NCI-H2107 (cell line): ENCODE data around the gene NXPH3.
A peak's percentile ranks its signal among the peaks of the same experiment; 100 is the strongest.
"Not testable (repeated sequence)": the region's sequence is repeated elsewhere in the genome, so short reads cannot be mapped to it uniquely, and the experiment has no call there.

Source experiments
- DNase-seq: peaks from one replicate; lab custom pipeline; 2025; lab: John Stamatoyannopoulos, UW

Gene NXPH3

DNA sequence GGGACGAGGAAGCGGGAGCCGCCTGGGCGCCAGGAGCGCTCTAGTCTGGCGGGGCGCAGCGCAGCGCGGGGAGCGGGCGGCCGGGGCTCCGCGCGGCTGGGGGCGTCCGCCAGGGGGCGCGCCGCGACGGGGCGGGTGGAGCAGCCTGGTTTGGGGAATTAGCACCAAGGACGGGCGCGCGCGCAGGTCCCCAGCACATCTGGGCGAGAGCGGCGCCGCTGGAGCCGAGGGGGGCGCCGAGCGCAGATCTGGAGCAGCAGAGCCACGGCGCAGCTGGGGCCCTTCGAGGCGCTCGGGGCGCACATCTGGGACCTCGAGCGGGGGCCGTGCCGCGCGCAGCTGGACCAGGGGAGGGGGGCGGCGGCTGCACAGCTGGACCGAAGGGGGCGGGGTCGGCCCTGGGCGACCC lies at the start of gene NXPH3:
NXPH3 (plus strand) TSS at position 193 of the 409 bp plus-strand sequence. CDS start 349 bp downstream, outside the sequence.
- DNase-seq: peak; percentile 39

DNA sequence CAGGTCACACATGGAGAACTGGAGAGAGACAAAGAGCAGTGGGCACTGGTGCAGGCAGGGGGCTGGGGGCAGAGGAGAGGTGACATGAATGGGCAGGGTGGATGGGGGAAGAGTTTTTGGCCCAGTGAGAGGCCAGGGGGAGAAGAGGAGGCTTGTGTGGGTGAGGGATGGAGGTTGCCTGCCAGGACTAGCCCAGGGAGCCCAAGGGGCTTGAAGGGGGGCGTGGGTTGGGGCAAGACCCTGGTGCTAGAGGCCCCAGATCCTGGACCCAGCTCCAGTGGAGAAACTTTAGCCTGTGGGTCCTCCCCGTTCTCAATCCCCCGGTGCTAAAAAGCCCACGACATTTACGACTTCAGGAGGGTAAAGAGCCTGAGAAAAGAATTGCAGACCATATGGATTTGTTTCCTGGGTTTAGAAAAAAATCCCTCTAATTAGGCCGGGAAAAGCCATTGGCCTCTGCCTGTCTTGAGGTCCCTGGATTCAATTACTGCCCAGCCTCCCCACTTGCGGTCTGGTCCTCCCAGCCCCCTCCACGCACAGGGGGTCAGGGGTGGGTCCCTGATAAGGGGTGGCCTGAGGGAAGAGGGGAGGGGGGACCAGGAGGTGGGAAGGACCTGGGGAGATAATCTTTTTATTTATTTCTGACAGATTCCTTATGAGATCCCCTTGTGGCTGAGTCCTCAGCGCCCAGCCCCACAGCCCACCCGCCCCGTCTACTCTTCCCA lies 47.6 kb upstream of the NXPH3 start:
- DNase-seq: no peak

DNA sequence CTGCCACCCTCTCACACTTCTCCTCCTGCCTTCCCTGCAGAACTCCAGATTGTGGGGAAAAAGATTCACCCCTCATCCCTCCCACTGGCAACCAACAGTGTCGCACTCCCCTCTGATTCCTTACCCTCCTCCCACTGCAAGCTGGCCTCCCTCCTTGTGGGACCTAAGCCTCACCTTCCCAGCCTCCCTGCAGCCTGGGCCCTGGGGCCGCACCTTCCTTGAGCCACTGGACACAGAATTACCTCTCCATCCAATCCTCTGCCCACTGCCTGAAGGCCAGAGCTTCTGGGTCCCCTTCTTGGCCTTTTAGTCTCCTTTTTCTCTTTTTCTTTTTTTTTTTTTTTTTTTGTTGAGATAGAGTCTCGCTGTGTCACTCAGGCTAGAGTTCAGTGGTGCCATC lies 46.7 kb upstream of the NXPH3 start:
- no peak for DNase-seq

DNA sequence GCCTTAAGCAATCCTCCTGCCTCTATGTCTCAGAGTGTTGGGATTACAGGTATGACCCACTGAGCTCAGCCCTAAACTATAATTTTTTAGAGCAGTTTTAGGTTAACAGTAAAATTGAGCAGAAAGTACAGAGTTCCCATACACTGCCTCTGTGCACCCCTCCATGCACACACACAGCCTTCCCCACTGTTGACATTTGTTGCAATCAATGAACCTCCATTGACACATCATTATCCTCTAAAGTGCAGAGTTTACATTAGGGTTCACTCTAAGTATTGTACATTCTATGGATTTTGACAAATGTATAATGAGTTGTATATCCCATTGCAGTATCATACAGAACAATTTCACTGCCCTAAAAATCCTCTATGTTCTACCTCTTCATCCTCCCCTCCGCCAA lies 45.6 kb upstream of the NXPH3 start:
- no peak for DNase-seq

DNA sequence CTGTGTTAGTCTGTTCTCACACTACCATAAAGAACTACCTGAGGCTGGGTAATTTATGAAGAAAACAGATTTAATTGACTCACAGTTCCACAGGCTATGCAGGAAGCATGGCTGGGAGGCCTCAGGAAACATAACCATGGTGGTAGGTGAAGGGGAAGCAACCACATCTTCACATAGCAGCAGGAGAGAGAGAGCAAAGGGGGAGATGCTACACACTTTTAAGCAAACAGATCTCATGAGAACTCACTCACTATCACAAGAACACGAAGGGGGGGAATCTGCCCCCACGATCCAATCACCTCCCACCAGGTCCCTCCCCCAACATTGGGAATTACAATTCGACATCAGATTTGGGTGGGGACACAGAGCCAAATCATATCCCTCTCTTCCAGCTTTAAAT lies 31.8 kb upstream of the NXPH3 start:
- DNase-seq: no peak

DNA sequence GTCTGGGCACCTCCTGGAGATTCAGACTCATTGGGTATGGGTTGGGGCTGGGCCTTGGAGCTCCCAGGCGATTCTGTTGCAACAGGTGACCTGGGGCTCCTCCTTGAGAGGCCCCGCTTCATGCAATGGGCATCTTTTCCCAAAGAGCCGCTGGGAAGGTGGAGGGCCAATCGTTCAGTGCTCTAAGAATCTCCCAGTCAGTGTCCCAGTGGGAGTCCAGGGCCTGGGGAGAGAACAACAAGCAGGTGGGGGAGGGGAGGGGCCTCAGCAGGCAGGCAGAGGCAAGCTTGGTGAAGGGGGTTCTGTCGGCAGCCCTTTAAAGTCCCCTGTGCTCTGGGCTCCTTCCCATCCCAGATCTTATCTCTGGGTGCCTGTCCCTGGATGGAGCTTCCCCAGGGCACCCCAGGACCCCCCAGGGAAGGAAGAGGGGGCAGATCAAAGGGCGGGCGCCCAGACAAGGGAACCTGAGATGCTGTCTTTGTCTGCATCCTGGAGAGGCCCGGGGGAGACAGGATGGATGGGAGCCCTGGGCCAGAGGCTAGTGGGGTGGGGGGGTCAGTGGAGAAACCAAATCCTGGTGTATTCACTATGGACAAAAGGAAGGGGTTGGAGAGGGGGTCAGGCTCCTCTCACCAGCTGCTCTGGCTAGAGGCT lies 30.5 kb upstream of the NXPH3 start:
- DNase-seq: no peak

DNA sequence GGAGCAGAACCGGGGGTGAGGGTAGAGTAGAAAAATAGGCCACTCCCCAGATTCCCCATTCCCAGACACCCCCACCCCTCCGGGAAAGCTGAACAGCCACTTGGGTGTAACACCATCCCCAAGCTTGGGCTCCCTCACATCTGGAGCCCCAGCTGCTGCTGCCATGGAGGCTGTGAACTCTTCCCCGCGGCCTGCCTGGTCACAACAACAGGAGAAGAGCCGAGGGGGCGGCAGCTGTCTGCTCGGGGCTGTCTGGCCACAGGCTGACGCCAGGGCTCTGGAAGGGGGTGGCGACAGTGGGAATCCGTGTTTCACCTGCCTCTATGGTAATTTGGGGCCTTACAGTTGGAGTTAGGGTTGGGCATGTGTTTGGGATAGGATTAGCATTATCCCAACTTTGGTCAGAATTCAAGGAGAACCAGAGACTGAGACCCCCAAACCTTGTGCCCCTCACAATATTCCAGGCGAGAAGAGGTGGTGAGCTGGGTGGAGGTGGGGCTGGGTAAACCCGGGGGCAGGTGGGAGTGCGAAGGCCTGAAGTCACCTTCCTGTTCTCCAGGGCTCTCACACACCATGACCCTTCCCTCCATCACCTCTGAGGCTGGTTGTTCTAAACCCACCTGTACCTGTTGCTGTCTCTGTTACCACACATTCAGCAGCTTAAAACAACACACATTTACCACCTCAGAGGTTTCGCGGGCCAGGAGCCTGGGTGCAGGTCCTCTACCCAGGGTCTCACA lies 29.7 kb upstream of the NXPH3 start:
- no peak for DNase-seq

DNA sequence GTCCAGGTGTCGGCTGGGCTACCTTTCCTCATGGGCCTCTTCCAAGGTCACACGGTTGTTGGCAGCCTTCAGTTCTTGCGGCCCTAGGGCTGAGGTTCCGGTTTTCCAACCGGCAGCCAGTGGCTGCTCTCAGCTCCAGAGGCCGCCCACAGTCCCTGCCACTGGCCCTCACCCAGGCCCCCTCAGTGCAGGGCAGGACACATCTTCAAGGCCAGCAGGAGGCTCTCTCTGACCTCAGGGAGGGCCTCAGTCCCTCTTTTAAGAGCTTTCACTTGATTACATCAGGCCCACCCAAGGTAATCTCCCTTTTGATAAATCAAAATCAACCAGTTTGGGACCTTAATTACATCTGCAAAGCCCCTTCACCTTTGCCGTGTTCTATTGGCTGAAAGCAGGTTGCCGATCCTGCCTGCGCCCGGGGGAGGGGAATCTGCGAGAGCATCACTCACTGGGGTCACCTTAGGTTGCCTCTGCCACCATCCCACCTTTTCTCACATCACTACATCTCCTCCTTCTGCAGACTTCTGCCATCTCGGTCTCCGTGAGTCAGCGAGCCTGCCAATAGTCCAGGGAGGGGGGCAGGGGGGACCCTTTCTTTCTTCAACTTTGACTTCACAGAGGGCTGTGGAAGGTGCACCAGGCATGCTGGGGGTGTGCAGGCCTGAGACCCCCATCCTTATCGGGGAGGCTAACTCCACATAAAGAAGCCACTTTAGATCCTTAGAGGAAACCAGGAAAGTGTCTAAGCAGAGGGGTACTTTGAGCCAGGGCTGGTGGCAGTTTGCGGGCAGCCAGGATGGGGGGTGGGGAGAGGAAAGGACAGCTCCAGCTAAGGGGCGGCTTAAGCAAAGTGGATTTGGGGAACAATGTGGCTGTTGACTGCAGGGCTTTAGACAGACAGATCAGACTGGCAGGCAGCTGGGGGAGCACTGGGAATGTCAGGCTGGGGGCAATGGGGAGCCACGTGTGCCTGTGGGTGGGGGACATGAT lies 28.8 kb upstream of the NXPH3 start:
- DNase-seq: no peak

DNA sequence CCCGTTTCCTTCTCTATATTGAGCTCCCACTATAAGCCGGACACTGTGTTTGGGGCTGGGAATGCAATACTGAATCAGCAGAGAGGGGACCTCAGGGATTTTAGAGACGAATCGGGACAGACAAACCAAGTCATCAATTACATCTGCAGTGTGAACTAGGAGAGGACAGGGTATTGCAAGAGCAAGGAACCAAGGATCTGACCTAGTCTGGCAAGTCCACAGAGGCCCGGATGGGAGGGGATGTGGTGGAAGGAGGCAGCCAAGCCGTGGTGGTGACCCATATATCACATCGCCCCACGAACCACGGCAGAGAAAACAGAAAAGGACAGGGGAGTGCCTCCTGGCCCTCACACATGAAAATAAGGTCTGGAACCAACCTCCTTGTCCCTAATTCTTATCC lies 28.1 kb upstream of the NXPH3 start:
- no peak for DNase-seq

DNA sequence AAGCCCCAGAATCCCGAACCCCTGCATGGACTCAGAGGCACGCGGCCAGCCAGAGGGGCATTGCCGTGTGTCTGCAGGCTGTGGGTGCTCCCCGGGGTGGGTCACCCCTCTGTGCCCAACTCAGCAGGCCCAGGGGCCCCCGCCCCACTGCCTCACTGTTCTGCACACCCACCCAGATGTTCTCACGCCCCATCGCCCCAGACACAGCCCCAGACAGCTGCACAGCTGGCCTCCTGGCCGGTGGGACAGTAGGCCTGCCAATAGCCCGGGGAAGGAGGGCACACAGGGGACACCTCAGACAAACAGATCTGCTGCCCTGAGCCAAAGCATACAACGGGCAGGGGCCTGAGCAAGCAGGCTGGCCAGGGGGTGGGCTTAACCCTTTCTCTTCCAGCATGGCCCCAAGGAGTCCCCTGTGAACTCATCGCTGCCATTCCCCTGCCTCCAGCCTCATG lies 27.6 kb upstream of the NXPH3 start:
- no peak for DNase-seq

DNA sequence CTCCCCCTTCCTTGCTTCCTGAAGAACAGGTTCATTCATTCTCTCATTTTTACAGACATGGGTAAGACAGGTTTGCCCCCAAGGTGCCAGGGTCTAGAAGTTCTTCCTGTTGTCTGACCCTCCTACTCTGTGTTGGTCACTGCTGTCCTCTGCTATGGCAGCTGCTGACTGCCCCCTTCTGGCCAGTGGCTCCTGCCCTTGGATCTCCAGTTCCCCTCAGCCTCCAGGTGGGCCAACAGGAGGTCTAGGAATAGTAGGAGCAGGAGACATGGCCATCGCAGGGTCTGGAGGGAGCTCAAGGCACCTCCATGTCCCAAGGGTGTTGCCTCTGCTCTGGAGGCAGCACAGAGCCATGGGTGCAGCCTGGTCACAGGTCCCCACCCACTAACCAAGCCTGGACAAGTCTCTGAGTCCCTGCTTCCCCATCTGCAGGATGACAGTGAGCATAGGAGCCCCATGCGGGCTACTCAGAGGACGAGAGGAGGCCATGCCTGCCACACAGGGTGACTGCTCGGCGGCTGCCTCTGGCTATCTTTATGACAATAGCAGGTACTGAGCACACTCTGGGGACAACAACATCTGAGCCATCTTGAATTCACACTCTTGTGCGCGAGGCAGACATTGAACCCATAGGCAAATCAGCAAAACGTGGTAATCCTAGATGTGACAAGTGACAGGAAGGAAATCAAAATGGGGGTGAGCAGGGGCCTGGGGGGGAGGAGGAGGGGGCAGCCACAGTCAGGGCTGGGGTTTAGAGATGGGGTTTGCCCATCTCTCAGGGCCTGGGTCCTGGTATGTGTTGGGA lies 27.0 kb upstream of the NXPH3 start:
- no peak for DNase-seq

DNA sequence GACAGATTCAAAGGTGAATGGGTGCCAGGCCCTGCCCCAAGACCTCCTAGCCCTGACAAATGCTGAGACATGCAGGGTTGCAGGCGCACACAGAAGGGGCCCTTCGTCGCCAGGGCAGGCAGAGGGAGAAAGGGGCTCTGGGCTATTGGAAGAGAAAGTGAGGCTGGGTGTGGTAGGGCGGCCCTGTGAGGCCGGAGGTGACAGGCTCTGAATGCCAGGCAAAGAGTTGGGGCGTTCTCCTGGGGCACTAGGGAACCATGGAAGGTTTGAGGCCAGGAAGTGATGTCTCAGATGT lies 26.4 kb upstream of the NXPH3 start:
- no peak for DNase-seq

DNA sequence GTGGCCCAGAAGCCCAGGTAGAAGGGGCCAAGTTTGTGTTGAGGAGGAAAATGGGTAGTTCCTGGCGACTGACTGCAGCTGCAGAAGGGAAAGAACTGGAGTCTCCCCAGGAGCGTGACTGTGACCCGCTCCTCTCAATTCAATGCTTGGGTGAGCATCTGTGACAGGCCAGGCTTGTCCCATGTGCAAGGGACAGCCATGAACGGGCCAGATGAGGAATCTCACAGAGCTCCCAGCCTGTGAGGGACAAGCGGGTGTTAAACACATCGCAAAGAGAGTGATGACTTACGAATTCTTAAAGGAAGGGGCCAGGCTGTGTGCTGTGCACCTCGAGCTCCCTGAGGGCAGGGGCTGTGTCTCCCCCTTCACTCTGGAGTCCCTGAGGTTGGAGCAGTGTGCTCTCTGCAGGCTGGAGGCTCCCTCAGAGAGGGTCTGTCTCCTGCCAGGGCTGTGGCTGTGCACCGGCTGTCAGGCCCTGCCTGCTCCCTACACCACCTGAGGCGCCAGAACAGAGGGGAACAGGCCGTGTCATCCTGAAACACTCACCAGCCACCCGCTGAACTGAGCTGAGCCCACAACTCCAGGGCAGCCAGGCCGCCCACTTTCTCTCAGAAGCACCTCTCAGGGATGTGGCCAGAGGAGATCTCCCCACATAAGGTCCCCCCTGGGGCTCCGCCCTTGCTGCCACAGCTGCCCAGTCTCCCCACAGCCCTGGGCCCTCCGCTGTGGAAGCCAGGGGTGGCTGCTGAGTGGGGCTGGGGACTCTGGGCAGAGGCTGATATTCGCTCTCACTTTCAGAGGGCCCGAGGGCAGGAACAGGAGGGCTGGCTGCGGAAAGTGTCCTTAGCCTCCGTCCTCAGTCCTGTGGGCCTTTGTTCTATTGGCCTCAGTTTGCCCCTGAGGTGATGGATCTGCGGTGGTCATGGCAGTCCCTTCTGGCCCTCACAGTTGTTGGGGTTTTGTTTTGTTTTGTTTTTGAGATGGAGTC lies 25.7 kb upstream of the NXPH3 start:
- no peak for DNase-seq

DNA sequence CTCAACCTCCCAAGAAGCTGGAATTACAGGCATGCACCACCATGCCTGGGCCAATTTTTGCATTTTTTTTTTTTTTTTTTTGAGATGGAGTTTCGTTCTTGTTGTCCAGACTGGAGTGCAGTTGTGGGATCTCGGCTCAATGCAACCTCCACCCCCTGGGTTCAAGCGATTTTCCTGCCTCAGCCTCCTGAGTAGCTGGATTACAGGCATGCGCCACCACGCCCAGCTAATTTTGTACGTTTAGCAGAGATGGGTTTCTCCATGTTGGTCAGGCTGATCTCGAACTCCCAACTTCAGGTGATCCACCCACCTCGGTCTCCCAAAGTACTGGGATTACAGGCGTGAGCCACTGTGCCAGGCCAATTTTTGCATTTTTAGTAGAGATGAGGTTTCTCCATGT lies 24.9 kb upstream of the NXPH3 start:
- not testable (repeated sequence) for DNase-seq

DNA sequence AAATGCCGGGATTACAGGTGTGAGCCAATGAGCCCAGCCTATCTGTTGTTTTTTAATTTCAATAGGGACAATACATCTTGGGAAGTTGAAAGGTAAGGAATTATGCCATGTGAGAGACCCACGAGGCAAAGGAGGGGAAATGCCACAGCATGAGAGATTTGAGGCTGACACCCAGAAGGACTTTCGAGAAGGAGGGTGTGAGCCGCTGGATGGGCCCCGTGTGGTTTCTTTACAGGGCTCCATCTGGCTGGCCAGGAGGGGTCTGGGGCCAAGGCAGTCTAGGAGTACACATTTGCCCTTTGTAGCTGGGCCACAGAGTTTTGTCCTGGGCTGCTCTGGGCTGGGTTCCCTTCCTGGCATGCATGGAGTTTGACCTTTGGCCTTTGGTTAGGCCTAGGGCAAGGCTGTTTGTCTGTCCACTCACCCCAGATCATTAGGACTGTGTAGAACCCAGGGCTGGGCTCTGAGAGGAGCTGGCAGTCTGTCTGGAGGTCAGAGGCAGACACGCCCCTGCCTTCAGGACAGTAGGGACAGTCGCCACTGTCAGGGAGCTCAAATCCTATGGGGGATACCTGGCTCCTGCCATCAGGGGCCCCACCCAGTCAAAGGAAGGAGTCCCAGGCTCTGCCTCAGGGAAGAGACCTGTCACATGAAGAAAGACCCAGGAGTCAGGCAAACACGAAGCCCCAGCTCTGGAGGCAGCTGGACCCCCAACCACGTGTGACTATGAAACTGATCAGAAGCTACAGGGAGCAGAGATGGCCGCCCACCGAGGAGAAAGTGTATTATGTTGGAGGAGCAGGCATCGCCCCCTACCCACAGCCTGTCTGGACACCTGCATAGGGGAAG lies 24.2 kb upstream of the NXPH3 start:
- DNase-seq: no peak

DNA sequence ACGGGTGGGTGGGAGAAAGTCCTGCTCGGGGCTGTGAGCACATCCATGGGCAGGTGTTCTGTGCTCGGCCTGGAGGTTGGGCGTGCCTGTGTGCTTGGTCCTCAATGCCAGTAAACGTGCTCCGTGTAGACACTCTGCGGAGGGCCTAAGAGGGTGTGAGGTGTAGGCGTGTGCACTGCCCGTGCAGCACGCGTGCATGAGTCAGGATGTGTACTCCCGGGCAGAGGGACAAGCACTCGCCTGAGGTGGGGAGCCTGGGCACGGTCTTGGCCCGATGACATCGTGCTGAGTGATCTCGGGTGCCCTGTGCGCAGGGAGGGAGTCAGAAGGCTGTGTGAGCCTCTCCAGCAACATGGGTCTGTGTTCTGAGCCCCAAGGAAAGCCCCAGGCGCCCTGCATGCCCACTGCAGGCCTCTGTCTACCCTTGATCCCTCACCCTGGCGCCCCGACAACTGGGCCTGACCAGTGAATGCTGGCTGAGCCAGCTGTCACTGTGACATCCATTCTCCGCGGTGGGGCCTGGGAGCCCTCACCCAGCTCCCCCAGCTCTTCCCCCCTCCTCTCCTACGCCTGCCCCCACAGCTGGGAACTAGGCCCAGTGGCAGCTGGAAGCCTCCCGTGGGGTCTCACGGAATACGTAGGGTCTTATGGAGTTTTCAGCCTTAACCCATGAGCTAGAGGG lies 23.5 kb upstream of the NXPH3 start:
- no peak for DNase-seq

DNA sequence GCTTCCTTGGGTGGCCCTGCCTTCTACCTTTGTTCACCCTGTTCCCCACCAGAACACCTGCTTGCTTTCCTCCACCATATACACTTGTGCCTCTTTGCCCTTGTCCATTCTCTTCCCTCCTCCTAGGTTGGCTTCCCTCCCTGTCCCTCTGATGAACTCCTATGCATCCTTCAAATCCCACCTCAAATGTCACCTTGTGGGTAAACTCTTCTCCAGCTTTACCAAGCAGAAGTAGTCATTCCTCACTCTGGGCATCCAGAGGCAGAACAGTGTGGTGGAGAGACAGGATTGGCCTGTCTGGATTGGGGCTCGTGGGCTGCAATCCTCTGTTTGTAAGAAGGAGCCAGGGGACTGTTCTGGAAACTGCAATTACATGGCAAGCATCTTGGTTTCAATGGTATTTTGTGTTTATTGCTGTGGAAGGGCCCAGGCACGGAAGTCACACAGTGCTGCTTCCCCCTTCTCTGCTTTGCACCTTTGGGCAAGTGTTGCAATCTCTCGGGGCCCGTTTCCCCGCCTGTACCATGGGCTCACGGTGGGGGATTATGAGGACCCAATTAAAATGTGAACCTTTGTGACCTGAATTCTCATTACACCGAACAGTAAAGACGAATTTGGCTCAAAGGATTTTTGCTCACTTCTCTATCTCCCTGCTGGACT lies 21.9 kb upstream of the NXPH3 start:
- no peak for DNase-seq
